ENCODE data around the gene ZNF574. TPM values are rescaled to one million over a fixed set of nuclear protein-coding genes. Genes with fewer than 3 reads are reported as not detected.

Gene ZNF574
- total RNA-seq, 1 donor from 2014 or later, result 7.1 TPM

DNA sequence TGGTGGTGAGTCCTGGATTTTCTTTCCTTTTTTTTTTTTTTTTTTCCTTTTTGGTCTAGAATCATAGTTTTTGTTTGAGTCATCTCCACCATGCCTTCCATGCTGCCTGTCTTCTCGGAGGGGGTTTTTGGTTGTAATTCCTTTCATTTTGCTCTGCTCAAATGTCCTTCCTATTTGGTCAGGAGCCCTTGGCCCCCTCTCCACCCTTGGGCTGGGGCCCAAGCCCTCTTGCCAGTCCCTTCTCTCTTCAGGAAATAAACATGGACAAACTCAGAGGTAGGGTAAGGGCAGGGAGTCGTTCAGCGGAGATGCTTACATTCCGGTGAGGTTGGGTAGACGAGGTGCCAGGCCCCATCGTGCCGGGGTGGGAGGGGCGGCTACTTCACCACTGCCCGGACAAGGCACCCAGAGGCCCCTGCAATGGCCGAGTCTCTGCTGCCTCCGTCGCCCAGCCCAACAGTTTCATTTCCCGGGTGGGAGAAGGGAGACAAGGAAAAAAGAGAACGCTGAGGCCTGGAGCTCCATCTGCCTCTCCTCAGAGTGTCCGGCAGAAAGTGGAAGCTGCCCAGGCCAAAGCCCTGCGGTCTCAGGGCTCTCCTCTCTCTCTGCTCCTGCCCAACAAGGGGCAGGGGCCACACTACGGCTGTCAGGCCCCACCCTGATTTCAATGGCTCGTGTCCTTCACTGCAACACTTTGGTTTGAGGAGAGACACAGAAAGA lies 12.7 kb downstream of the ZNF574 start:
- Histone ChIP-seq H3K27me3 (ENCODE audit: control insufficient read depth, insufficient read depth, low read length) (no peaks in the 10 kb centered on the region), H3K36me3 (ENCODE audit: control insufficient read depth, insufficient read depth, low read length) (no peaks in the 10 kb centered on the region), H3K4me3 (ENCODE audit: low read depth, low read length) (no peak overlapping the region)
- DNase-seq (ENCODE audit: low read depth) (peak; percentile 23), FAIRE-seq (no peak)
- TF ChIP-seq CTCF (IDR thresholded peaks at IDR 0.05; ENCODE audit: insufficient read depth, low read length, severe bottlenecking), result no peak

GRCh38 chr19:42089191-42089750 lies 13.3 kb downstream of the ZNF574 start:
- DNase-seq (ENCODE audit: low read depth), result no peak
- no peaks in the 10 kb centered on the region for H3K36me3 ChIP-seq (ENCODE audit: control insufficient read depth, insufficient read depth, low read length)
- TF ChIP-seq CTCF (IDR thresholded peaks at IDR 0.05; ENCODE audit: insufficient read depth, low read length, severe bottlenecking), result no peak
- no peaks in the 10 kb centered on the region for H3K27me3 ChIP-seq (ENCODE audit: control insufficient read depth, insufficient read depth, low read length)
- no peak for FAIRE-seq
- no peak overlapping the region for H3K4me3 ChIP-seq (ENCODE audit: low read depth, low read length)

DNA sequence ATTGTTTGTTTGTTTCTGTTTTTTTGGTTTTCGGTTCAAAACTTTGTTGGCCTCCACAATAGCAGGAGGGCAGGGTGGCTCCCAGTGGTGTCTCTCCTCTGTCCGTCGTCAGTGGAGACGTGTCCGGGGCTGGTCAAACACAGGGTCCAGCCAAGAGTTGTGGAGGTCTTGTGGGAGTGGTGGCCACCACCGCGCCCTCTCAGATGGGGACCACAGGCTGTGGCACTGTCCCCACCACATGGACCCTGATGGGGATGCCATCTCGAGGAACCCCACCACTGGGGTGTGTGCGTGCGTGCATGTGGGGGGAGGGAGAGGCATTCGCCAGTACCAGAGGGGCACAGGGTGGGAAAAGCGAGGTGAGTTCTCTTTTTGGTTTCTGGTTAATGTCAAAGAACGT lies 13.8 kb downstream of the ZNF574 start:
- Histone ChIP-seq H3K36me3 (ENCODE audit: control insufficient read depth, insufficient read depth, low read length) (no peaks in the 10 kb centered on the region), H3K4me3 (ENCODE audit: low read depth, low read length) (no peak overlapping the region), H3K27me3 (ENCODE audit: control insufficient read depth, insufficient read depth, low read length) (no peaks in the 10 kb centered on the region)
- DNase-seq (ENCODE audit: low read depth) (no peak), FAIRE-seq (no peak)
- TF ChIP-seq CTCF (IDR thresholded peaks at IDR 0.05; ENCODE audit: insufficient read depth, low read length, severe bottlenecking), result no peak

GRCh38 chr19:42090672-42091071 lies 14.7 kb downstream of the ZNF574 start:
- no peak overlapping the region for H3K4me3 ChIP-seq (ENCODE audit: low read depth, low read length)
- no peaks in the 10 kb centered on the region for H3K36me3 ChIP-seq (ENCODE audit: control insufficient read depth, insufficient read depth, low read length)
- DNase-seq (ENCODE audit: low read depth) (no peak), FAIRE-seq (no peak)
- no peaks in the 10 kb centered on the region for H3K27me3 ChIP-seq (ENCODE audit: control insufficient read depth, insufficient read depth, low read length)
- no peak for TF ChIP-seq CTCF (IDR thresholded peaks at IDR 0.05; ENCODE audit: insufficient read depth, low read length, severe bottlenecking)

GRCh38 chr19:42091300-42091699 lies 15.3 kb downstream of the ZNF574 start:
- Histone ChIP-seq H3K36me3 (ENCODE audit: control insufficient read depth, insufficient read depth, low read length) (no peaks in the 10 kb centered on the region), H3K4me3 (ENCODE audit: low read depth, low read length) (no peak overlapping the region), H3K27me3 (ENCODE audit: control insufficient read depth, insufficient read depth, low read length) (no peaks in the 10 kb centered on the region)
- no peak for FAIRE-seq
- no peak for TF ChIP-seq CTCF (IDR thresholded peaks at IDR 0.05; ENCODE audit: insufficient read depth, low read length, severe bottlenecking)
- no peak for DNase-seq (ENCODE audit: low read depth)
